ENCODE data around the gene ILRUN. TPM values are rescaled to one million over a fixed set of nuclear protein-coding genes. Genes with fewer than 3 reads are reported as not detected.

The ILRUN gene
- total and polyA plus RNA-seq, 9 of the 15 experiments (the other 6 are each of a cell fraction or from before 2014, with no cell fraction given): 24.9 to 78.9 (median 53.4) TPM

GRCh38 chr6:34674268-34674639, 22.3 kb downstream of the ILRUN start (continued):
- TF ChIP-seq, protein P1, sequence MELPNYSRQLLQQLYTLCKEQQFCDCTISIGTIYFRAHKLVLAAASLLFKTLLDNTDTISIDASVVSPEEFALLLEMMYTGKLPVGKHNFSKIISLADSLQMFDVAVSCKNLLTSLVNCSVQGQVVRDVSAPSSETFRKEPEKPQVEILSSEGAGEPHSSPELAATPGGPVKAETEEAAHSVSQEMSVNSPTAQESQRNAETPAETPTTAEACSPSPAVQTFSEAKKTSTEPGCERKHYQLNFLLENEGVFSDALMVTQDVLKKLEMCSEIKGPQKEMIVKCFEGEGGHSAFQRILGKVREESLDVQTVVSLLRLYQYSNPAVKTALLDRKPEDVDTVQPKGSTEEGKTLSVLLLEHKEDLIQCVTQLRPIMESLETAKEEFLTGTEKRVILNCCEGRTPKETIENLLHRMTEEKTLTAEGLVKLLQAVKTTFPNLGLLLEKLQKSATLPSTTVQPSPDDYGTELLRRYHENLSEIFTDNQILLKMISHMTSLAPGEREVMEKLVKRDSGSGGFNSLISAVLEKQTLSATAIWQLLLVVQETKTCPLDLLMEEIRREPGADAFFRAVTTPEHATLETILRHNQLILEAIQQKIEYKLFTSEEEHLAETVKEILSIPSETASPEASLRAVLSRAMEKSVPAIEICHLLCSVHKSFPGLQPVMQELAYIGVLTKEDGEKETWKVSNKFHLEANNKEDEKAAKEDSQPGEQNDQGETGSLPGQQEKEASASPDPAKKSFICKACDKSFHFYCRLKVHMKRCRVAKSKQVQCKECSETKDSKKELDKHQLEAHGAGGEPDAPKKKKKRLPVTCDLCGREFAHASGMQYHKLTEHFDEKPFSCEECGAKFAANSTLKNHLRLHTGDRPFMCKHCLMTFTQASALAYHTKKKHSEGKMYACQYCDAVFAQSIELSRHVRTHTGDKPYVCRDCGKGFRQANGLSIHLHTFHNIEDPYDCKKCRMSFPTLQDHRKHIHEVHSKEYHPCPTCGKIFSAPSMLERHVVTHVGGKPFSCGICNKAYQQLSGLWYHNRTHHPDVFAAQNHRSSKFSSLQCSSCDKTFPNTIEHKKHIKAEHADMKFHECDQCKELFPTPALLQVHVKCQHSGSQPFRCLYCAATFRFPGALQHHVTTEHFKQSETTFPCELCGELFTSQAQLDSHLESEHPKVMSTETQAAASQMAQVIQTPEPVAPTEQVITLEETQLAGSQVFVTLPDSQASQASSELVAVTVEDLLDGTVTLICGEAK (IDR thresholded peaks at IDR 0.05): no peak
- TF ChIP-seq, protein P1 (CRISPR knock-in tag; IDR thresholded peaks at IDR 0.05): no peak
- no peak for TF ChIP-seq ZBTB11 (CRISPR knock-in tag; IDR thresholded peaks at IDR 0.05)
- no peak for TF ChIP-seq SETDB1 (IDR thresholded peaks at IDR 0.05; ENCODE audit: low read length)
- TF ChIP-seq POLR2A (conservative IDR thresholded peaks at IDR 0.05): no peak

All from K562 (cell line).